Keratinocyte (primary cell): ENCODE measurements around the gene ARL14EPL.

ENCODE experiments used
- EZH2 ChIP-seq: IDR thresholded peaks from one replicate; pipeline ENCODE4 v1.6.1; 2012; ENCODE audit warnings: inconsistent platforms, mild to moderate bottlenecking, low read length, moderate library complexity
- TF ChIP-seq, protein P1 (sequence below), 3 experiments: IDR thresholded peaks in 1 of 3; conservative IDR thresholded peaks in 1 of 3; optimal IDR thresholded peaks in 1 of 3; 2 replicates in 2 of 3; 3 replicates in 1 of 3; pipeline versions ENCODE3 to v1.5.1; 2011; ENCODE audit warnings: low read length in 3 of 3, mild to moderate bottlenecking in 3 of 3, moderate library complexity in 2 of 3, control low read depth in 1 of 3, inconsistent platforms in 1 of 3; ENCODE audit not compliant: insufficient read depth in 2 of 3; ENCODE audit errors: extremely low read depth in 1 of 3

DNA sequence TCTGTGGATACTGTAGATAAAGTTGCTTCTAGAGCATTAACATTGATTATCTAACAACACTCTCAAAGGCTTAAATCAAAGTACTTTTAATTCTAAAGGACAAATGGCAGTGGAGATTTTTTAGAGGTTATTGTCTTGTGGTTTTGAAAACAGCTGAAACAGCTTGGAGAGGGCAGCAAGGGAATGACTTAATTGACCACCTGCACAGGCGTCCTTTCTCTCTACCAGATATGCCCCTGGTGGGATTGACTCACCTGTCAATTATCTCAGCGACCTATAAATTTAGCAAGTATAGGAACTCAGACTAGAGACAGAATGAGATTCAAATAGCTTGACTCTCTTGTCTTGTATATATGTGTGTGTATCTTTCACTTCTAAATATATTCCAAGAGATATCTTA, 13.5 kb downstream of the ARL14EPL start:
- TF ChIP-seq, protein P1, sequence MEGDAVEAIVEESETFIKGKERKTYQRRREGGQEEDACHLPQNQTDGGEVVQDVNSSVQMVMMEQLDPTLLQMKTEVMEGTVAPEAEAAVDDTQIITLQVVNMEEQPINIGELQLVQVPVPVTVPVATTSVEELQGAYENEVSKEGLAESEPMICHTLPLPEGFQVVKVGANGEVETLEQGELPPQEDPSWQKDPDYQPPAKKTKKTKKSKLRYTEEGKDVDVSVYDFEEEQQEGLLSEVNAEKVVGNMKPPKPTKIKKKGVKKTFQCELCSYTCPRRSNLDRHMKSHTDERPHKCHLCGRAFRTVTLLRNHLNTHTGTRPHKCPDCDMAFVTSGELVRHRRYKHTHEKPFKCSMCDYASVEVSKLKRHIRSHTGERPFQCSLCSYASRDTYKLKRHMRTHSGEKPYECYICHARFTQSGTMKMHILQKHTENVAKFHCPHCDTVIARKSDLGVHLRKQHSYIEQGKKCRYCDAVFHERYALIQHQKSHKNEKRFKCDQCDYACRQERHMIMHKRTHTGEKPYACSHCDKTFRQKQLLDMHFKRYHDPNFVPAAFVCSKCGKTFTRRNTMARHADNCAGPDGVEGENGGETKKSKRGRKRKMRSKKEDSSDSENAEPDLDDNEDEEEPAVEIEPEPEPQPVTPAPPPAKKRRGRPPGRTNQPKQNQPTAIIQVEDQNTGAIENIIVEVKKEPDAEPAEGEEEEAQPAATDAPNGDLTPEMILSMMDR (optimal IDR thresholded peaks at IDR 0.05 in 1 of 3, IDR thresholded peaks at IDR 0.05 in 1 of 3, conservative IDR thresholded peaks at IDR 0.05 in 1 of 3; ENCODE audit: extremely low read depth in 1 of 3, insufficient read depth in 2 of 3, low read length in 3 of 3) = no peak
- TF ChIP-seq EZH2 = no peak
